Heart left ventricle (tissue), 16 donors: ENCODE results near the gene TFDP3. TPM values are rescaled to one million over a fixed set of nuclear protein-coding genes. Genes with fewer than 3 reads are reported as not detected.

Experiments used
- ATAC-seq, 4 donors: fragments of 200-7000 bp; cut with Tn5 transposase; one replicate each; pipeline ENCODE4 v1.9.1; 2020 to 2022; ENCODE audit warnings: moderate library complexity in 4 of 4, mild to moderate bottlenecking in 3 of 4, moderate number of reproducible peaks in 1 of 4
- DNase-seq, 5 donors: peaks; one replicate each; pipeline ENCODE4 v3.0.0-alpha.2; 2020
- H3K27ac ChIP-seq, 12 donors: fragments of 200-600 bp; sonication (generic) in 4 of 12; one replicate each; pipeline versions ENCODE4 v1.5.0 to v1.8.0; 2016 to 2022; ENCODE audit warnings: mild to moderate bottlenecking in 2 of 12
- H3K27me3 ChIP-seq, 9 donors: fragments of 200-600 bp; sonication (generic) in 2 of 9; one replicate each; pipeline versions ENCODE4 v1.5.1 to v1.8.0; 2016 to 2022; ENCODE audit warnings: mild to moderate bottlenecking in 3 of 9
- H3K36me3 ChIP-seq, 9 donors: fragments of 200-600 bp; sonication (generic) in 2 of 9; one replicate each; pipeline versions ENCODE4 v1.5.0 to v1.8.0; 2018 to 2022; ENCODE audit warnings: mild to moderate bottlenecking in 2 of 9
- H3K4me1 ChIP-seq, 12 donors: fragments of 200-600 bp; sonication (generic) in 4 of 12; one replicate each; pipeline versions ENCODE4 v1.5.0 to v1.8.0; 2016 to 2022; ENCODE audit warnings: mild to moderate bottlenecking in 3 of 12
- H3K4me3 ChIP-seq, 12 donors: fragments of 200-600 bp; sonication (generic) in 4 of 12; one replicate each; pipeline versions ENCODE4 v1.5.0 to v1.8.0; 2017 to 2022; ENCODE audit warnings: mild to moderate bottlenecking in 9 of 12, moderate library complexity in 4 of 12
- H3K9me3 ChIP-seq, 12 donors: fragments of 200-600 bp; sonication (generic) in 4 of 12; one replicate each; pipeline versions ENCODE4 v1.5.0 to v1.8.0; 2016 to 2022; ENCODE audit warnings: mild to moderate bottlenecking in 1 of 12
- CTCF ChIP-seq, 12 donors: fragments of 200-600 bp; sonication (generic) in 4 of 12; IDR thresholded peaks; one replicate each; pipeline versions ENCODE4 v1.5.0 to v1.8.0; 2018 to 2022; ENCODE audit warnings: antibody characterized with exemption in 12 of 12, mild to moderate bottlenecking in 5 of 12
- POLR2A ChIP-seq, 2 donors: fragments of 450-650 bp; IDR thresholded peaks; one replicate each; pipeline ENCODE4 v1.6.1; 2017; ENCODE audit warnings: antibody characterized with exemption in 2 of 2, mild to moderate bottlenecking in 2 of 2, moderate library complexity in 2 of 2
- WGBS, 4 donors: extraction: QIAGEN DNeasy Blood & Tissue Kit in 2 of 4; methylation state at CpG; one replicate each; pipeline versions ENCODE4 v1.1.5 to v1.1.7; 2013 to 2018; 5-methylcytosine and 5-hydroxymethylcytosine counted together
- intact Hi-C, 10 donors: fragments of 100-400 bp; cut with DNase I; formaldehyde crosslinking; loops; one replicate each; pipeline versions ENCODE4 v1.11.1 to v1.14.2; 2022
- polyA plus RNA-seq, 2 donors: library from polyadenylated mRNA; stranded (reverse); fragments of 200-250 nt; gene quantifications; one replicate each; pipeline ENCODE4 v1.2.3, GENCODE V29; 2013
- total RNA-seq, 9 donors: library from RNA; depleted of rRNA in 2 of 9; stranded (reverse); fragments of >200 nt in 2 of 9; fragmentation: NEBNext Ultra II Directional in 3 of 9; extraction: Animal tissue kit (Norgen Biotek cat#: 25700) in 3 of 9; gene quantifications; one replicate each; pipeline versions ENCODE4 v1.1.0 to v1.2.4, GENCODE V29; 2016 to 2023
- donor health status: ischemic (EF 13 %, LVEDD 7.1; RV severe dilation, severe dysfunction).
- donor health status: healthy with polysubstance abuse.
- donor health status: DM: no; HTN: yes; CAD: no.
- donor health status: DM: no; HTN: no; CAD: no.
- donor health status: ischemic (EF 25% LVEDD 6.9; RV normal size, moderate dysfunction).
- donor health status: ischemic (EF 25% LVEDD 5.7; RV mildly dilated, moderate dysfunction).
- donor health status: healthy.
- donor health status: DM: yes; HTN: yes; CAD: no.
- donor health status: ischemic (EF 35%, LVEDD 5.7; RV mildly dilated, moderate dysfunction).
- donor health status: nonischemic (EF 11% LVEDD 7.7; RV severe dilation, severe dysfunction).
- donor health status: DM: yes; HTN: yes; CAD: no.
- donor health status: PGD.
- donor health status: ischemic (EF 29% LVEDD 5.4; RV normal size, mild dysfunction).
- donor health status: nonischemic (EF 23%, LVEDD 6.1; RV moderate dilation, normal function).

TFDP3 gene
- total and polyA plus RNA-seq, 11 donors, result not detected

GRCh38 chrX:133248177-133248576, 30.0 kb upstream of the TFDP3 start:
- H3K27me3 ChIP-seq, result peaks cover 0 to 10% (median 0%) of the 10 kb centered on the region in 9 donors
- H3K36me3 ChIP-seq, result no peaks in the 10 kb centered on the region
- DNase-seq (no peak), ATAC-seq (no peak)
- peaks cover 0 to 37% (median 0%) of the 10 kb centered on the region in 12 donors for H3K9me3 ChIP-seq
- H3K4me1 ChIP-seq, result no peaks in the 10 kb centered on the region
- intact Hi-C loops, result no loop called here
- H3K27ac ChIP-seq, result no peak overlapping the region
- 50 to 69% (median 64%) methylated on average over 2 of the region's 2 CpGs for WGBS, 4 donors
- H3K4me3 ChIP-seq, result no peak overlapping the region
- TF ChIP-seq CTCF (IDR thresholded peaks at IDR 0.05), result no peak
- no peak for TF ChIP-seq POLR2A (IDR thresholded peaks at IDR 0.05)

GRCh38 chrX:133246921-133247320, 28.8 kb upstream of the TFDP3 start:
- TF ChIP-seq POLR2A (IDR thresholded peaks at IDR 0.05) (no peak), CTCF (IDR thresholded peaks at IDR 0.05) (no peak)
- no peak for DNase-seq
- H3K4me1 ChIP-seq, result no peaks in the 10 kb centered on the region
- peaks cover 0 to 5% (median 0%) of the 10 kb centered on the region in 9 donors for H3K27me3 ChIP-seq
- intact Hi-C loops, result no loop called here
- peaks cover 0 to 37% (median 0%) of the 10 kb centered on the region in 12 donors for H3K9me3 ChIP-seq
- no peak overlapping the region for H3K4me3 ChIP-seq
- H3K36me3 ChIP-seq, result no peaks in the 10 kb centered on the region
- no peak overlapping the region for H3K27ac ChIP-seq
- no peak for ATAC-seq

- ATAC-seq, result no peak
Measured at GRCh38 chrX:133235830-133236229, 17.7 kb upstream of the TFDP3 start.

GRCh38 chrX:133232331-133232730, 14.2 kb upstream of the TFDP3 start:
- TF ChIP-seq CTCF (IDR thresholded peaks at IDR 0.05), result no peak
- TF ChIP-seq POLR2A (IDR thresholded peaks at IDR 0.05), result no peak
- intact Hi-C loops, result no loop called here

More at GRCh38 chrX:133235830-133236229, 17.7 kb upstream of the TFDP3 start:
- Histone ChIP-seq H3K27ac (no peak overlapping the region), H3K4me3 (no peak overlapping the region), H3K4me1 (no peaks in the 10 kb centered on the region), H3K9me3 (no peaks in the 10 kb centered on the region), H3K36me3 (no peaks in the 10 kb centered on the region), H3K27me3 (peaks cover 0 to 23% (median 0%) of the 10 kb centered on the region in 9 donors)
- WGBS, 4 donors, result 71 to 97% (median 87%) methylated on average over 3 of the region's 3 CpGs
- no peak for DNase-seq
- no peak for TF ChIP-seq POLR2A (IDR thresholded peaks at IDR 0.05)
- TF ChIP-seq CTCF (IDR thresholded peaks at IDR 0.05), result no peak
- intact Hi-C loops, result no loop called here

More at GRCh38 chrX:133232331-133232730, 14.2 kb upstream of the TFDP3 start:
- no peaks in the 10 kb centered on the region for H3K9me3 ChIP-seq
- H3K4me1 ChIP-seq, result no peaks in the 10 kb centered on the region
- no peaks in the 10 kb centered on the region for H3K36me3 ChIP-seq
- H3K27ac ChIP-seq, result no peak overlapping the region
- DNase-seq, result no peak
- peaks cover 0 to 23% (median 0%) of the 10 kb centered on the region in 9 donors for H3K27me3 ChIP-seq
- ATAC-seq, result no peak
- 42 to 73% (median 61%) methylated on average over 1 of the region's 1 CpG for WGBS, 4 donors
- no peak overlapping the region for H3K4me3 ChIP-seq
